Neuronal stem cell (in vitro differentiated cells): ENCODE data around the gene MEIKIN.

Experiments used
- DNase-seq: peaks from one replicate; pipeline ENCODE4 v3.0.0-alpha.2; 2013; ENCODE audit warnings: low spot score
- H2AFZ ChIP-seq: one replicate; pipeline ENCODE4 v1.6.1; 2013; ENCODE audit warnings: mild to moderate bottlenecking, low read length, inconsistent platforms
- H2AK5ac ChIP-seq: 2 replicates; pipeline ENCODE4 v1.6.1; 2013; ENCODE audit warnings: low read depth, mild to moderate bottlenecking, inconsistent platforms, low read length, moderate library complexity, mixed read lengths
- H2BK120ac ChIP-seq: 2 replicates; pipeline ENCODE4 v1.6.1; 2013; ENCODE audit warnings: low read depth, mild to moderate bottlenecking, inconsistent platforms, low read length, moderate library complexity, mixed read lengths
- H2BK12ac ChIP-seq: one replicate; pipeline ENCODE4 v1.6.1; 2013; ENCODE audit warnings: low read length, inconsistent platforms
- H2BK15ac ChIP-seq: 2 replicates; pipeline ENCODE4 v1.6.1; 2013; ENCODE audit warnings: mild to moderate bottlenecking, low read length, inconsistent platforms, mixed read lengths
- H2BK5ac ChIP-seq: one replicate; pipeline ENCODE4 v1.6.1; 2013; ENCODE audit warnings: inconsistent platforms, mild to moderate bottlenecking, low read length, moderate library complexity
- H3K14ac ChIP-seq: one replicate; pipeline ENCODE4 v1.6.1; 2013; ENCODE audit warnings: low read length, inconsistent platforms
- H3K18ac ChIP-seq: 2 replicates; pipeline ENCODE4 v1.6.1; 2013; ENCODE audit warnings: low read length, inconsistent platforms
- H3K23ac ChIP-seq: 2 replicates; pipeline ENCODE4 v1.6.1; 2013; ENCODE audit warnings: low read depth, mild to moderate bottlenecking, mixed read lengths, low read length, inconsistent platforms; ENCODE audit not compliant: poor library complexity
- H3K27ac ChIP-seq: replicated peaks from 3 replicates; pipeline ENCODE4 v1.5.1; 2013; ENCODE audit warnings: low read length, inconsistent platforms
- H3K27me3 ChIP-seq, 3 experiments: 2 replicates each; pipeline ENCODE4 v1.6.1; 2013; ENCODE audit warnings: low read length in 3 of 3, mild to moderate bottlenecking in 2 of 3, inconsistent platforms in 1 of 3, low read depth in 1 of 3, mixed read lengths in 1 of 3, moderate library complexity in 1 of 3; ENCODE audit not compliant: control insufficient read depth in 3 of 3, insufficient read depth in 3 of 3
- H3K36me3 ChIP-seq, 2 donors: replicated peaks in 1 of 2; 2 replicates each; pipeline ENCODE4 v1.6.1; 2013; ENCODE audit warnings: low read length in 2 of 2; ENCODE audit not compliant: control insufficient read depth in 2 of 2, insufficient read depth in 2 of 2
- H3K4ac ChIP-seq: 2 replicates; pipeline ENCODE4 v1.6.1; 2013; ENCODE audit warnings: inconsistent platforms, mild to moderate bottlenecking, low read length, moderate library complexity
- H3K4me1 ChIP-seq, 2 donors: 1 replicate in 1 of 2; 2 replicates in 1 of 2; pipeline ENCODE4 v1.6.1; 2013; ENCODE audit warnings: low read length in 2 of 2, low read depth in 1 of 2; ENCODE audit not compliant: control insufficient read depth in 2 of 2, insufficient read depth in 1 of 2
- H3K4me2 ChIP-seq: one replicate; pipeline ENCODE4 v1.6.1; 2013; ENCODE audit warnings: mild to moderate bottlenecking, low read length, inconsistent platforms; ENCODE audit not compliant: insufficient read depth, poor library complexity, severe bottlenecking
- H3K4me3 ChIP-seq, 2 donors: 2 replicates each; pipeline ENCODE4 v1.5.1; 2013; ENCODE audit warnings: low read length in 2 of 2, mild to moderate bottlenecking in 2 of 2, inconsistent platforms in 1 of 2, moderate library complexity in 1 of 2
- H3K79me1 ChIP-seq: one replicate; pipeline ENCODE4 v1.6.1; 2013; ENCODE audit warnings: low read depth, mild to moderate bottlenecking, inconsistent platforms, low read length, moderate library complexity
- H3K9ac ChIP-seq: one replicate; pipeline ENCODE4 v1.6.1; 2013; ENCODE audit warnings: mild to moderate bottlenecking, low read depth, low read length, inconsistent platforms; ENCODE audit not compliant: poor library complexity
- H3K9me3 ChIP-seq, 2 donors: replicated peaks in 1 of 2; 2 replicates each; pipeline versions ENCODE3 to v1.6.1; 2013; ENCODE audit warnings: low read length in 2 of 2, mild to moderate bottlenecking in 2 of 2, inconsistent platforms in 1 of 2, low read depth in 1 of 2, mixed read lengths in 1 of 2, moderate library complexity in 1 of 2; ENCODE audit not compliant: control insufficient read depth in 2 of 2, insufficient read depth in 1 of 2
- H4K8ac ChIP-seq: one replicate; pipeline ENCODE4 v1.6.1; 2013; ENCODE audit warnings: low read depth, mild to moderate bottlenecking, inconsistent platforms, low read length, moderate library complexity
- H4K91ac ChIP-seq: one replicate; pipeline ENCODE4 v1.6.1; 2013; ENCODE audit warnings: low read length, low read depth, mild to moderate bottlenecking, inconsistent platforms; ENCODE audit not compliant: poor library complexity
- WGBS, 2 donors: extraction: QIAGEN DNeasy Blood & Tissue Kit; methylation state at CpG; one replicate each; pipeline ENCODE4 v1.1.7; 2013; ENCODE audit warnings: missing lambda C conversion rate in 2 of 2, mixed read lengths in 1 of 2; ENCODE audit not compliant: insufficient read length in 2 of 2, insufficient replicate concordance in 1 of 2; ENCODE audit errors: extremely low coverage in 2 of 2; 5-methylcytosine and 5-hydroxymethylcytosine counted together

The MEIKIN gene

GRCh38 chr5:131795228-131795627 is 150.2 kb downstream of the MEIKIN start:
- Histone ChIP-seq H3K9ac (no peak overlapping the region), H3K27me3 (peaks cover 0 to 12% (median 0%) of the 10 kb centered on the region in 3 experiments), H3K4me1 (no peaks in the 10 kb centered on the region), H3K9me3 (no peaks in the 10 kb centered on the region), H3K27ac (no peak overlapping the region), H3K18ac (no peak overlapping the region), H2AFZ (no peak overlapping the region), H2AK5ac (no peak overlapping the region), H2BK12ac (no peak overlapping the region), H2BK120ac (no peak overlapping the region), H2BK15ac (no peak overlapping the region), H3K4me3 (peak overlapping the region in 1 of 2 donors; percentile 92), H4K8ac (no peak overlapping the region), H3K14ac (no peak overlapping the region), H3K4me2 (no peak overlapping the region), H3K79me1 (peaks cover 5% of the 10 kb centered on the region), H2BK5ac (no peak overlapping the region), H4K91ac (no peak overlapping the region), H3K23ac (no peak overlapping the region), H3K4ac (no peak overlapping the region), H3K36me3 (no peaks in the 10 kb centered on the region)
- no peak for DNase-seq
- no CpG with 5 or more reads among the region's 6 CpGs for WGBS, 2 donors

- Histone ChIP-seq H3K79me1 (peaks cover 5% of the 10 kb centered on the region), H3K4ac (no peak overlapping the region), H2BK120ac (no peak overlapping the region), H2AFZ (no peak overlapping the region), H3K9me3 (no peaks in the 10 kb centered on the region), H3K27me3 (peaks cover 0 to 5% (median 0%) of the 10 kb centered on the region in 3 experiments), H2AK5ac (no peak overlapping the region), H3K36me3 (no peaks in the 10 kb centered on the region), H4K91ac (no peak overlapping the region), H3K4me1 (no peaks in the 10 kb centered on the region), H3K18ac (no peak overlapping the region), H3K14ac (no peak overlapping the region), H2BK5ac (no peak overlapping the region), H3K27ac (no peak overlapping the region), H3K4me2 (no peak overlapping the region), H3K23ac (no peak overlapping the region), H4K8ac (no peak overlapping the region), H3K9ac (no peak overlapping the region), H3K4me3 (peak overlapping the region in 1 of 2 donors; percentile 9), H2BK12ac (no peak overlapping the region), H2BK15ac (no peak overlapping the region)
- no peak for DNase-seq
- no CpG with 5 or more reads among the region's 4 CpGs for WGBS, 2 donors
Measured at GRCh38 chr5:131794586-131794985, 150.9 kb downstream of the MEIKIN start.

DNA sequence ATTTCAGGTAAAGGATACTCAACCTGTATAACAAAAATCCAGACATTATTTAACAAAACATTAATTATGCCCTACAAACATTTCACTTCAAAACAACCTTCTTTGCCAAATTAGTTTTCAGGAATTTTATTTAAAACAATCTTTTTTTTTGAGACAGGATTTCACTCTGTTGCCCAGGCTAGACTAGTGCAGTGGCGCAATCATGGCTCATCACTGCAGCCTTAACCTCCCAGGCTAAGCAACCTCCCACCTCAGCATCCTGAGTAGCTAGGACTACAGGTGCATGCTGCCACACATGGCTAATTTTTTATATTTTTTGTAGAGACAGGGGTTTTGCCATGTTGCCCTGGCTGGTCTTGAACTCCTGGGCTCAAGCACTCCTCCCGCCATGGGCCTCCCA is 152.6 kb downstream of the MEIKIN start:
- DNase-seq, result no peak
- no peak overlapping the region for H3K14ac ChIP-seq
- no peak overlapping the region for H2AK5ac ChIP-seq

DNA sequence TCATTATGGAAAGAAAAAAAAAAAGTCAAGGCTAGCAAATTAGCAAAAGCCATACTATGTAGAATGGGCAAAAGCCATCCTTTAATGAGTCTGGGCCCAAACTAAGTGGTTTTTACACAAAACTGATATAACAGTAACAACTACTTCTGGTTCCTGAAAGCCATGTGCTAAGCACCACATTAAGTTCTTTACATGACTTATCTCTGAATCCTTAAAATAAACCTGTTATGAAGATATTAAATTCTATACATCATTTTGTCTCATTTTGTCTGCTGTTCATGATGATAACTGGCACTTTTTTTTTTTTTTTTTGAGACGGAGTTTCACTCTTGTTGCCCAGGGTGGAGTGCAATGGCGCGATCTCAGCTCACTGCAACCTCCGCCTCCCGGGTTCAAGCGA is 153.6 kb downstream of the MEIKIN start:
- Histone ChIP-seq H3K79me1 (peaks cover 7% of the 10 kb centered on the region), H2BK120ac (no peak overlapping the region), H3K4me3 (no peak overlapping the region), H3K14ac (no peak overlapping the region), H3K23ac (no peak overlapping the region), H2BK15ac (no peak overlapping the region), H3K4me2 (no peak overlapping the region), H3K4ac (no peak overlapping the region), H3K9me3 (no peaks in the 10 kb centered on the region), H2BK5ac (no peak overlapping the region), H3K27ac (no peak overlapping the region), H2BK12ac (no peak overlapping the region), H4K8ac (no peak overlapping the region), H3K27me3 (no peaks in the 10 kb centered on the region), H3K36me3 (no peaks in the 10 kb centered on the region), H4K91ac (no peak overlapping the region), H3K4me1 (no peaks in the 10 kb centered on the region), H3K18ac (no peak overlapping the region), H2AK5ac (no peak overlapping the region), H3K9ac (no peak overlapping the region), H2AFZ (no peak overlapping the region)
- WGBS, 2 donors, result no CpG with 5 or more reads among the region's 6 CpGs
- no peak for DNase-seq

More for the DNA sequence above, 152.6 kb downstream of the MEIKIN start:
- no peaks in the 10 kb centered on the region for H3K36me3 ChIP-seq
- H3K23ac ChIP-seq, result no peak overlapping the region
- no peak overlapping the region for H2AFZ ChIP-seq
- H3K4me3 ChIP-seq, result no peak overlapping the region
- no peaks in the 10 kb centered on the region for H3K4me1 ChIP-seq
- no peak overlapping the region for H3K4me2 ChIP-seq
- no peaks in the 10 kb centered on the region for H3K9me3 ChIP-seq
- no peak overlapping the region for H2BK12ac ChIP-seq
- H4K91ac ChIP-seq, result no peak overlapping the region
- H2BK5ac ChIP-seq, result no peak overlapping the region
- no peaks in the 10 kb centered on the region for H3K27me3 ChIP-seq
- H3K79me1 ChIP-seq, result peaks cover 5% of the 10 kb centered on the region
- no peak overlapping the region for H2BK15ac ChIP-seq
- H3K9ac ChIP-seq, result no peak overlapping the region
- no peak overlapping the region for H3K18ac ChIP-seq
- H3K4ac ChIP-seq, result no peak overlapping the region
- H2BK120ac ChIP-seq, result no peak overlapping the region
- no peak overlapping the region for H3K27ac ChIP-seq
- WGBS, 2 donors, result no CpG with 5 or more reads among the region's 2 CpGs
- no peak overlapping the region for H4K8ac ChIP-seq
